Activated naive CD8-positive, alpha-beta T cell treated with anti-CD3 and anti-CD28 coated beads, Interleukin-2, amount 50 U/mL, for 24 hours (primary cell): Measurements from ENCODE around the gene SPTBN1.
A peak's percentile ranks its signal among the peaks of the same experiment; 100 is the strongest.

ENCODE experiments used
- ATAC-seq: fragments of 150-1000 bp; cut with Tn5 transposase; one replicate; pipeline ENCODE4 v1.10.0; 2021
- DNase-seq: peaks from one replicate; pipeline ENCODE4 v3.0.0; 2021
- H3K27ac Mint-ChIP-seq: one replicate; pipeline ENCODE4 v1.8.0; 2021; ENCODE audit warnings: mild to moderate bottlenecking, mixed read lengths
- H3K27me3 Mint-ChIP-seq: one replicate; pipeline ENCODE4 v1.8.0; 2021; ENCODE audit warnings: mixed read lengths
- H3K36me3 Mint-ChIP-seq: one replicate; pipeline ENCODE4 v1.8.0; 2021; ENCODE audit warnings: low read depth, mixed read lengths
- H3K4me1 Mint-ChIP-seq: one replicate; pipeline ENCODE4 v1.8.0; 2021; ENCODE audit warnings: mixed read lengths
- H3K4me3 Mint-ChIP-seq: one replicate; pipeline ENCODE4 v1.8.0; 2021; ENCODE audit warnings: mild to moderate bottlenecking, moderate library complexity, mixed read lengths
- H3K9me3 Mint-ChIP-seq: one replicate; pipeline ENCODE4 v1.8.0; 2021; ENCODE audit warnings: mixed read lengths

The SPTBN1 gene

DNA sequence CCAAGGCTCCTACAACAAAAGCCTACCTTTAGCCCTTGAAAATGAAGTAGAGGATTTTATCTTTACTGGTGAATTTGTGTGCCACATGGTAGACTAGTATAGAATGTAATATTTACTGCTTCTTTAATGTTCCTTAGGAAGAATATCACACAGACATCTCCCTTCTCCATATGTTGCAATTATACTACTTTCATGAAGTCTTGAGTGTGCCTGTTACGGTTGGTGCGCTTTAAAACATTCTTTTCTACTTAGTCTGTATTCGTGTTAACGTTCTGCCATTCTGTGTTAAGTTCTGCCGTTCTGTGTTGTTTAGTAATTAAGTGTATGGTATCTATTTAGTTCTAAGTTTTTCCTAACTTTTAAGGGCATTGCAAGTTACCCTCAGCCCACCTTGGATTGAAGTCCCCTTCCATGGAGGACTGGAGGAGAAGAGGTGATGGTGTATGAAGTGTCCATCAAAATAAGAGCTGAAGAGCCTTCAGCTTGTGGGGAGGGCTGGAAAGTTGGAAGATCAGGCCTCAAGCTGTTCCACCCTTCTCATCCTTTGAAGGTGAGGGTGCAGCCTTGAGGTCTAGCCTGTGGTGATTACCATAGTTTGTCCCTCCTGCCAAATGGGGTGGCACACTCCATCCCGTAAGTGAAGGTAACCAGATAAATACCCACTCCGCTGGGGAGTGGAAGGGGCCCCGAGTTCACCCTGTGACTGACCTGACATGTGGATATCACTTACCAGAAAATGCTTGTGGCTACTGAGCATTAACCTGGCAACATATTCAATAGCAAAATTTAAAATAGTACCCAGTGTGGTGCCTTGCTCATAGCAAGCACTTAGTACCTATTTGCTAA lies 131.3 kb downstream of the SPTBN1 start:
- Mint-ChIP-seq H3K9me3 (no peaks in the 10 kb centered on the region), H3K36me3 (no peaks in the 10 kb centered on the region), H3K27me3 (no peaks in the 10 kb centered on the region), H3K4me3 (no peak overlapping the region), H3K4me1 (peaks cover 95% of the 10 kb centered on the region), H3K27ac (peak overlapping the region; percentile 53)
- DNase-seq = no peak
- ATAC-seq = no peak

DNA sequence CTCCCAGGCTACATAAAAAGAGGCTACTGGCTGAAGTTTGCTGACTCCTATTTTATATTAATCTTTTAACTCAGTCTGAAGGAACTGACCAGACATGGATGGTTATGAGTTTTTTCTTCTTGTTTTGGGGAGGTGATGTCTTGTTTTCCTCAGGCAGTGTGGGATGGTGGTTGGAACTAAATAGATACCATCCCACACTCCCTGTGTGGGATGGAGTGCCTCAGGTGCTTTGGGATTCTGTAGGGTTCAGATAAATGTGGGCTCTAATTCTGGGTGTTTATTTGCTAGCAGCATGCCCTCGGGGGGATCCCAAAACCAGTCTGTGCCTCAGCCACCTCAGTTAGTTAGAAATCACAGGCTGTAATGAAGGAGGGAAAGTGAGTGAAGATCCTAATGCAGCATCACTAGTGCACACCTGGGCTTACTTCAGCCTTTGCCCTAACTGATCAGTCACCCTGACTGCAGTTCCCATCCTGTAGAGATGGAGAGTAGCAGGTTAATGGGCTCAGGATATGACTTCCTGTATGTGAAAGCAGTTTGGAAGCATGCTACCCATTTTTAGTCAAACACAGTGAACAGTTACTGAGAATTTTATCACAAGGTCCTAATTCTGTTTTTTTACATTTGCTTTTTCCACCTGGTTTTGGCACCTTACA lies 132.2 kb downstream of the SPTBN1 start:
- no peaks in the 10 kb centered on the region for H3K27me3 Mint-ChIP-seq
- no peaks in the 10 kb centered on the region for H3K9me3 Mint-ChIP-seq
- ATAC-seq (no peak), DNase-seq (no peak)
- H3K27ac Mint-ChIP-seq = peak overlapping the region; percentile 76
- no peaks in the 10 kb centered on the region for H3K36me3 Mint-ChIP-seq
- peak overlapping the region; percentile 16 for H3K4me3 Mint-ChIP-seq
- peaks cover 93% of the 10 kb centered on the region for H3K4me1 Mint-ChIP-seq

- no peaks in the 10 kb centered on the region for H3K36me3 Mint-ChIP-seq
- H3K4me3 Mint-ChIP-seq = peak overlapping the region; percentile 68
Observed at GRCh38 chr2:54589038-54589339, 132.9 kb downstream of the SPTBN1 start.

GRCh38 chr2:54589340-54590215 lies 133.5 kb downstream of the SPTBN1 start:
- ATAC-seq (peak; percentile 62), DNase-seq (no peak)
- Mint-ChIP-seq H3K27me3 (no peaks in the 10 kb centered on the region), H3K27ac (peak overlapping the region; percentile 83), H3K4me3 (peak overlapping the region; percentile 68), H3K4me1 (peaks cover 89% of the 10 kb centered on the region), H3K9me3 (no peaks in the 10 kb centered on the region), H3K36me3 (no peaks in the 10 kb centered on the region)

More at GRCh38 chr2:54589038-54589339, 132.9 kb downstream of the SPTBN1 start:
- Mint-ChIP-seq H3K27me3 (no peaks in the 10 kb centered on the region), H3K9me3 (no peaks in the 10 kb centered on the region), H3K4me1 (peaks cover 92% of the 10 kb centered on the region), H3K27ac (peak overlapping the region; percentile 83)
- no peak for DNase-seq
- ATAC-seq = no peak

GRCh38 chr2:54590216-54591120 lies 134.3 kb downstream of the SPTBN1 start:
- peaks cover 87% of the 10 kb centered on the region for H3K4me1 Mint-ChIP-seq
- DNase-seq (no peak), ATAC-seq (no peak)
- H3K36me3 Mint-ChIP-seq = no peaks in the 10 kb centered on the region
- H3K9me3 Mint-ChIP-seq = no peaks in the 10 kb centered on the region
- peak overlapping the region; percentile 40 for H3K27ac Mint-ChIP-seq
- peak overlapping the region; percentile 68 for H3K4me3 Mint-ChIP-seq
- no peaks in the 10 kb centered on the region for H3K27me3 Mint-ChIP-seq

DNA sequence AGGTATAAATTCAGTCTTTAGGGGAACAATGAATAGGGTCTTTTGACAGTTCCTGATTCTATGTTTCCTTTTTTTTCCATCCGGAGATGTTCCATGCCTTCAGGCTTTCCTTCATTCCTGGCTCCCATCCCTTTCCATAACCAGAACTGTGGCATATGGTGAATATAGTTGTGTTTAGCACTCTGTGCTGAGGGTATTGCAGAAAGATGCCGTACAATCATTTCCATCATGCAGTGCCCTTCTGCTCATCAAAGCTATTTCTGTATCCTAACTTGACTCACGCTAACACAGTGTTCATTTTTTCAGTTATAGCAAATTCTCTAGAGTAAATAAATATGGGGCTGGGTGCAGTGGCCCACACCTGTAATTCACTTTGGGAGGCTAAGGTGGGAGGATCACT lies 135.4 kb downstream of the SPTBN1 start:
- Mint-ChIP-seq H3K4me1 (peaks cover 88% of the 10 kb centered on the region), H3K27ac (peak overlapping the region; percentile 40), H3K36me3 (no peaks in the 10 kb centered on the region), H3K27me3 (no peaks in the 10 kb centered on the region), H3K4me3 (peak overlapping the region; percentile 5), H3K9me3 (no peaks in the 10 kb centered on the region)
- DNase-seq = no peak
- no peak for ATAC-seq

- Mint-ChIP-seq H3K9me3 (no peaks in the 10 kb centered on the region), H3K36me3 (no peaks in the 10 kb centered on the region), H3K4me3 (no peak overlapping the region), H3K4me1 (peaks cover 88% of the 10 kb centered on the region), H3K27me3 (no peaks in the 10 kb centered on the region), H3K27ac (peak overlapping the region; percentile 53)
- no peak for DNase-seq
- ATAC-seq = no peak
Observed at GRCh38 chr2:54593249-54593648, 137.1 kb downstream of the SPTBN1 start.

GRCh38 chr2:54594048-54594447 lies 137.9 kb downstream of the SPTBN1 start:
- no peak for ATAC-seq
- H3K27me3 Mint-ChIP-seq = no peaks in the 10 kb centered on the region
- H3K4me3 Mint-ChIP-seq = no peak overlapping the region
- DNase-seq = no peak
- H3K27ac Mint-ChIP-seq = no peak overlapping the region
- peaks cover 88% of the 10 kb centered on the region for H3K4me1 Mint-ChIP-seq
- peaks cover under 1% of the 10 kb centered on the region for H3K36me3 Mint-ChIP-seq
- no peaks in the 10 kb centered on the region for H3K9me3 Mint-ChIP-seq

DNA sequence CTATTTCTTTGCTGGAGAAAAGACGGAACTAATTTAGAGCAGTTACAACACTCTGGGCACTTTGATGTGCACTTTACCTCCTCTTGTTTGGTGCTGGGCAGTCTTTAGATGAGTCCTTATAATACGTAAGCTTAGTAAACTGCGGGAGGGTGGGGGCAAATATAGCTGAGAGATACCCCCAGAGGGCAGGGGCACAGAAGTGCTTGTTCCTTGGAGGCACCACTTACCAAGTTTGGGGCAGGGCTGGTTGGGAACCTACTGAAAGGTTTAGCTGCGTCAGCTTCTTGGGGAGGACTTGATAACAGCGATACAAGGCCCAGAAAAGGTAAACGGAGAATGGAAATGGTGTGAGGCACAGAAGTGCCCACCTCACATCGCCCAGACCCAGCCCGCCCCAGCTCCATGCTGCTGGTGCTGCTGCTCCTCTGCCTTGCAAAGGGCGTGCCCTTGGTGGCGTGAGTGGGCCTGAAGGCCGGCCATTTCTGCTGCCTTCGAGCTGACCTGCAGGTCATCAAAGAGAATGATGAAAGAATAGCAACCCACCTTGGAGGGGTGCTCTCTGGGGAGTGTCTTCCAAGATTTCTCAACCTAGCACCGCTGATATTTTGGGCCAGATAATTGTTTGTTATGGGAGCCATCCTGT lies 139.2 kb downstream of the SPTBN1 start:
- Mint-ChIP-seq H3K27ac (peak overlapping the region; percentile 90), H3K4me3 (peak overlapping the region; percentile 71), H3K36me3 (peaks cover 13% of the 10 kb centered on the region), H3K4me1 (peaks cover 89% of the 10 kb centered on the region), H3K9me3 (no peaks in the 10 kb centered on the region), H3K27me3 (no peaks in the 10 kb centered on the region)
- DNase-seq (no peak), ATAC-seq (no peak)

DNA sequence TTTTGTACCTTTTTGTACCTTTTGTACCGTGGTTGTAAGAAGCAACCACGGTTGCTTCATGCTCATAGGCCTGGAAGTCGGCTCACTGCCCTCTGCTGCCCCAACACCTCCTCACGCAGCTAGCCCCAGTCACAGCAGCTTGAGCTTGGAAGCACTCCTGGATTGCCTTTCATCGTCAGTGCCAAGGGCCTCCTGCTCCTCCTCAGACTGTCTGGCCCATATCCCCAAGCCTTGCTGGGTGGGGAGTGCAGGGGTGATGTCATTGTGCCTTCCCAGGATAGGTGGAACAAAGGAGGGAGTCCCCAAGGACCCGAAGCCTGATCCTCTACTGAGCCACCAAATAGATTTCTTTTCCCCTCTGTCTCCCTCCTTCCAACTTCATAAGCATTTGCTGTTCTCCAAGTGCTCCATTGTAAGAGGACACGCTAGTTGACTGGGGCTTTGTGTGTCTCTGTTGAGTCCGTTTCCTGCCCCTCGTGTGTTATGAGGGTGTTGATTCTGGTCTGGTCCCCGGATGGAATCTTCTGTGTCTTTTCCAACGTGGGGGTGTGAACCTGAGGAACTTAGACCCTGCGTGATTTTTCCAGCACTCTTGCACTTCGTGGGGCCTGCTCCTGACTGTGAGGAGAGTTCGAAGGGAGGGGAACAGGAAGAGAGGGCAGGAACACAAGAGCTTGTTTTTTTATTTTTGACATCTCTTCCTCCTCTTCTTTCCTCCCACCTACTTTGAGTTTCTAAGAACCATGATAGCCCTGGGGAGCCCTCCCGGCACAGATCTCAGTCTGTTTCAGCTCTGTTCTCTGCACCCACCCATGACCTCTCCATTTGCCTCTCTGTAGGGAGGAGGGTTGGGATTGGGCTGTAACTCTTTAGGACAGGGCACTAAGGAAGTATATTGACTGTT lies 140.1 kb downstream of the SPTBN1 start:
- no peaks in the 10 kb centered on the region for H3K9me3 Mint-ChIP-seq
- H3K27ac Mint-ChIP-seq = peak overlapping the region; percentile 90
- DNase-seq (no peak), ATAC-seq (peak; percentile 12)
- no peaks in the 10 kb centered on the region for H3K27me3 Mint-ChIP-seq
- H3K4me3 Mint-ChIP-seq = peak overlapping the region; percentile 71
- H3K36me3 Mint-ChIP-seq = peaks cover 14% of the 10 kb centered on the region
- peaks cover 89% of the 10 kb centered on the region for H3K4me1 Mint-ChIP-seq

- H3K27ac Mint-ChIP-seq = peak overlapping the region; percentile 90
- H3K4me3 Mint-ChIP-seq = peak overlapping the region; percentile 71
- H3K9me3 Mint-ChIP-seq = no peaks in the 10 kb centered on the region
- H3K27me3 Mint-ChIP-seq = no peaks in the 10 kb centered on the region
- DNase-seq (no peak), ATAC-seq (peak; percentile 71)
- peaks cover 92% of the 10 kb centered on the region for H3K4me1 Mint-ChIP-seq
- peaks cover 14% of the 10 kb centered on the region for H3K36me3 Mint-ChIP-seq
Observed at GRCh38 chr2:54597153-54597848, 141.2 kb downstream of the SPTBN1 start.
